ENCODE results near the gene STK38L.

DNA sequence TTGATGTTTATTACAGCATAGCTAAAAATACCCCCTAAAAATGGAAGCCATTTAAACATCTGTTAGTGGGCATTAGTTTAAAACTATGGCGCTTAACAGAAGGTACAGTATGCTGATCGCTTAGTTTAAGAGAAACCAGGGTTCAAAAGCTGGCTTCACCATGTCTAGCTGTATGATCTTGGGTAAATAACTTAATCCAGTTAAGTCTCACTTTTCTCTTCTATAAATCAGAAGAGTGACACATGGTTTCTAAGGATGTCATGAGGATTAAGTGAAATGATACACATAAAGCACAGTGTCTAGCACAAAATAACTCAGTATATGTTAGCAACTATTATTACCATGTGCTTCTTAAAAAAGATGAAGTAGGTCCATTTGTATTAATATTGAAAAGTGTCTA is 38.7 kb downstream of the STK38L start:
- TF ChIP-seq, protein P1, sequence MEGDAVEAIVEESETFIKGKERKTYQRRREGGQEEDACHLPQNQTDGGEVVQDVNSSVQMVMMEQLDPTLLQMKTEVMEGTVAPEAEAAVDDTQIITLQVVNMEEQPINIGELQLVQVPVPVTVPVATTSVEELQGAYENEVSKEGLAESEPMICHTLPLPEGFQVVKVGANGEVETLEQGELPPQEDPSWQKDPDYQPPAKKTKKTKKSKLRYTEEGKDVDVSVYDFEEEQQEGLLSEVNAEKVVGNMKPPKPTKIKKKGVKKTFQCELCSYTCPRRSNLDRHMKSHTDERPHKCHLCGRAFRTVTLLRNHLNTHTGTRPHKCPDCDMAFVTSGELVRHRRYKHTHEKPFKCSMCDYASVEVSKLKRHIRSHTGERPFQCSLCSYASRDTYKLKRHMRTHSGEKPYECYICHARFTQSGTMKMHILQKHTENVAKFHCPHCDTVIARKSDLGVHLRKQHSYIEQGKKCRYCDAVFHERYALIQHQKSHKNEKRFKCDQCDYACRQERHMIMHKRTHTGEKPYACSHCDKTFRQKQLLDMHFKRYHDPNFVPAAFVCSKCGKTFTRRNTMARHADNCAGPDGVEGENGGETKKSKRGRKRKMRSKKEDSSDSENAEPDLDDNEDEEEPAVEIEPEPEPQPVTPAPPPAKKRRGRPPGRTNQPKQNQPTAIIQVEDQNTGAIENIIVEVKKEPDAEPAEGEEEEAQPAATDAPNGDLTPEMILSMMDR (IDR thresholded peaks at IDR 0.05; ENCODE audit: control extremely low read depth in 1 of 3, insufficient read depth in 1 of 3, low read depth in 1 of 3, low read length in 3 of 3): no peak
- no peak for TF ChIP-seq SIN3A (conservative IDR thresholded peaks at IDR 0.05 in 1 of 2, IDR thresholded peaks at IDR 0.05 in 1 of 2; ENCODE audit: low read depth in 1 of 2, low read length in 2 of 2)

Data from H1 (cell line).